ENCODE results near the gene TBX10. TPM values are rescaled to one million over a fixed set of nuclear protein-coding genes. Genes with fewer than 3 reads are reported as not detected.
"Not testable (repeated sequence)": the region's sequence is repeated elsewhere in the genome, so short reads cannot be mapped to it uniquely, and the experiment has no call there.

Gene TBX10
- total RNA-seq, 2 experiments from 2014 or later: not detected

DNA sequence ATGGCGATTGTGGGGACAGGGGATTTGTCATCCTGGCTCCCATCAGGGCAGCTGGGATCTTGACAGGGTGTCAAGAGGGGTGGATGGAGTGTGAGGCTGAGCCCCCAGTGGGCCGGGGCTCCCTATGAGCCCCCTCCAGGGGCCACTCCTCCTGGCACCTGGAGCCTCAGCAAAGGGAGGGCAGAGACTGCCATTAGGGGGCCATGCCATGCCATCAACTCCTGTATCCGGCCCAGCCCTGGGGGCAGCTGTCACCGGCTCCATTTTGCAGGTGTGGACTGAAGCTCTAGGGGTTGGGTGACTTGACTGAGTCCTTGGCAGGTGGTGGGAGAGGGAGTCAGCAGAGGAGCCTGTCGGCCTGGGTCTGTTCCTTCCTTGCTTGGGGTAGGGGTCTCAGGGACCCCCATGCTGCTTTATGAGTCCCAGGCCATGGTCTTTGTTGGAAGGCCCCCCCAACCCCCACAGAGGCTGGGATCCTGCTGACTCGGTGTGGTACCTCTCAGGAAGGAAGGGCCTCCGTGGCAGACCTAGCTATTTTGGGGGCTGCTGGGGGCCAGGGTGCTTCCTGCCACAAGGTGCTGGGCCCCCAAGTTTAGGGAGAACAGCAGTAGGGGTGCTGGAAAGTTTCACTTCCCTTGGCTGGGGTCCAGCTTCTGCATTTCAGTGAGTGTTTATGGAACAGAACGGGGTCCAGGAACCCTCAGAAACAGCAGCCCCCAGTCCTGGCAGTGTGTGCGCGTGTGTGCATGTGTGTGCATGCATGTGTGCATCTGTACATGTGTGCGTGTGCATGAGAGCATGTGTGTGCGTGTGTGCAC, 9.4 kb upstream of the TBX10 start:
- ChIA-PET POLR2A (interaction anchor here (0.5 to 0.6 kb wide), 2 partner anchors 19 to 138 kb away, joined by 3 read pairs; partner anchors contain the start of gene NUDT8), CTCF (interaction anchor here (1.0 to 2.3 kb wide), 6 partner anchors 10 to 34 kb away, joined by 4 to 17 read pairs (median 4); partner anchors contain the start of gene NUDT8)

DNA sequence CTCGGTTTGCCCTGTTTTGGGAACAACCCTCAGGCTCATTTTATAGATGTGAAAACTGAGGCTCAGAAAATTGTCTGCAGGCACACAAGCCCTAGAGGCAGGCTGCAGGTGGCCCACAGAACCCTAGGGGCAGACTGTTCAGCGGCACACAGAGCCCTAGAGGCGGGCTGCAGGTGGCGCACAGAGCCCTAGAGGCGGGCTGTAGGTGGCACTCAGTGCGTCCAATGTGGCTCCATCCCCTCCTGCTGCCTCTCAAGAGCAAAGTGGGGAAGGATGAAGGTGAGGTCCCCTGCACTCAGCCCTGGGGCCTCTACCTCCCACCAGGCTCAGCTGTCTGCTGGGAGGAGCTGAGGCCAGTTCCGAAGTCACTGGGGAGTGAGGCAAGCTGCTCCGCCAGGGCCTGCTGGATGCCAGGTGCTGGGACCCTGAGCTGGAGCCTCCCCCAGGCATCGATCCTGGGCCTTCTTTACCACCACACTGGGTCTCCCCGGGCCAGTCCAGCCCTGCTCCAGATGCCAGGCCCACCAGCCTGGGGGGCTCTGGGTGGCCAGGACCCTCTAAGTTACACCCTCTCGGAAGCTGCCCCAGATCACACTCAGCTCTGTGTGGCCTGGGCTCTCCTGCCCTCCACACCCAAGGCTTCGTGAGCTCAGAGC, 8.7 kb upstream of the TBX10 start:
- ChIA-PET POLR2A (interaction anchor here (0.5 kb wide), 1 partner anchor 137 kb away, joined by 3 read pairs; no protein-coding TSS in a partner anchor), CTCF (interaction anchor here (1.0 to 2.3 kb wide), 5 partner anchors 10 to 24 kb away, joined by 4 to 17 read pairs (median 5); partner anchors contain the start of gene NUDT8)

GRCh38 chr11:67647471-67647870, 7.9 kb upstream of the TBX10 start:
- CTCF ChIA-PET: interaction anchor here (1.5 to 3.5 kb wide), 4 partner anchors 11 to 25 kb away, joined by 4 to 21 read pairs (median 12); no protein-coding TSS in a partner anchor
- POLR2A ChIA-PET: no interaction called here

- POLR2A ChIA-PET: interaction anchor here (2.1 kb wide), 1 partner anchor 17 kb away, joined by 5 read pairs; the partner anchor contains the start of gene NUDT8
- CTCF ChIA-PET: interaction anchor here (1.6 to 3.5 kb wide), 3 partner anchors 12 to 31 kb away, joined by 3 to 21 read pairs (median 6); no protein-coding TSS in a partner anchor
These were observed 7.2 kb upstream of the TBX10 start for GRCh38 chr11:67646535-67647336.

GRCh38 chr11:67645521-67646461, 6.2 kb upstream of the TBX10 start:
- POLR2A ChIA-PET: interaction anchor here (2.1 kb wide), 1 partner anchor 16 kb away, joined by 5 read pairs; the partner anchor contains the start of gene NUDT8
- CTCF ChIA-PET: interaction anchor here (1.2 to 3.5 kb wide), 4 partner anchors 13 to 74 kb away, joined by 3 to 21 read pairs (median 4); no protein-coding TSS in a partner anchor

GRCh38 chr11:67644472-67645418, 5.2 kb upstream of the TBX10 start:
- ChIA-PET POLR2A (interaction anchor here (2.1 kb wide), 1 partner anchor 15 kb away, joined by 5 read pairs; the partner anchor contains the start of gene NUDT8), CTCF (interaction anchor here (1.2 to 3.5 kb wide), 3 partner anchors 13 to 73 kb away, joined by 3 to 21 read pairs (median 6); no protein-coding TSS in a partner anchor)

DNA sequence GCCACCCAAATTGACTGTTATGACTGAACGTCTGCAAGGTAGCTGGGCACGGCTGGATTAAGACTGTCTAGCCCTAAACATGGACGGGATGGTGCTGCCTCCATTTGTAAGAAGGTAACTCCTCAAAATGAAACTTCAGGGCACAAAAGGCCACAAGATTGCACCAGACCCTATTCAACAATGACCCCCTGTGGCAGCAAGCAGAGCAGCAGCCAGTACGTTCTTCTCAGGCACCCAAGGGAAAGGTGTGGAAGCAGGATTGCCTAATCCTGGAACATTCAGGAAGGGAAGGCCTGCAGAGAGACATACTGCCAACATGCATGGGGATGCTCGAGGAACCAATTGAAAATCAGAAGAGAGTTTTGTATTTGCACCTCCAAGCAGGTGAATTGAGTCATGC, 4.5 kb upstream of the TBX10 start:
- ChIA-PET POLR2A (no interaction called here), CTCF (interaction anchor here (3.5 kb wide), 1 partner anchor 15 kb away, joined by 21 read pairs; no protein-coding TSS in a partner anchor)

GRCh38 chr11:67642173-67643120, 2.9 kb upstream of the TBX10 start:
- ChIA-PET CTCF (interaction anchor here (0.9 kb wide), 1 partner anchor 13 kb away, joined by 4 read pairs; the partner anchor contains the start of gene NUDT8), POLR2A (interaction anchor here (0.6 kb wide), 1 partner anchor 1023 kb away, joined by 4 read pairs; no protein-coding TSS in a partner anchor)

GRCh38 chr11:67641338-67642172, 2.0 kb upstream of the TBX10 start:
- ChIA-PET POLR2A (no interaction called here), CTCF (no interaction called here)

DNA sequence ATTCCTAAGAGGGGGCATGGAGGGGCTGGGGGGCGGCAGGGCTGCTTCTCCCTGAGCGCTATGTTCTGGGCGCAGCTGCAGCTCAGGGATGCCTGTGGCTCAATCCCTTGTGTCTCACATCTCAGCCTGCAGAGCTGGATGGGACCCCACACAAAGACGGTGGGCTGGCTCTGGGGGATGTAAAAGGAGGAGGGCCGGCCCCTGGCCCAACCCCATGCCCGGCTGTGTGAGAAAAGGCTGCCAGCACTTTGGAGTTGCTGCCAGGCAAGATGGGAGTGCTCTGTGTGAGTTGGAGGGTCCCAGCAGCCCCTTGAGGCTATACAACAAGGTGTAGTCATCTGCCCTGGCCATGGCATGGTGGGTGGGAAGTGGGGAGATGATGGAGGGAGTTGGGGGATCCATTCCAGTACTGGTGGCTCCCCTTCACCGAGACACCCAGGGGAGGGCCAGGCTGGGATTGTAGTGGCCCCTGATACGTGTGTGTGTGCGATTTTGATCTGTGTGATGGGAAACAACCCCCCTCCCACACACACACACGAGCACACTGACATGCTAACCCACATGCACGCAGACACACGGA, 1.3 kb upstream of the TBX10 start:
- ChIA-PET POLR2A (no interaction called here), CTCF (interaction anchor here (1.1 kb wide), 1 partner anchor 15 kb away, joined by 3 read pairs; no protein-coding TSS in a partner anchor)

GRCh38 chr11:67640021-67640757, 626 bp upstream of the TBX10 start:
- ChIA-PET POLR2A (no interaction called here), CTCF (interaction anchor here (1.1 to 3.6 kb wide), 2 partner anchors 15 to 19 kb away, joined by 3 to 11 read pairs; no protein-coding TSS in a partner anchor)

- CTCF ChIA-PET: interaction anchor here (1.2 to 3.6 kb wide), 2 partner anchors 10 to 20 kb away, joined by 4 to 11 read pairs; no protein-coding TSS in a partner anchor
- POLR2A ChIA-PET: no interaction called here
These were observed 777 bp downstream of the TBX10 start for GRCh38 chr11:67638535-67639437.

DNA sequence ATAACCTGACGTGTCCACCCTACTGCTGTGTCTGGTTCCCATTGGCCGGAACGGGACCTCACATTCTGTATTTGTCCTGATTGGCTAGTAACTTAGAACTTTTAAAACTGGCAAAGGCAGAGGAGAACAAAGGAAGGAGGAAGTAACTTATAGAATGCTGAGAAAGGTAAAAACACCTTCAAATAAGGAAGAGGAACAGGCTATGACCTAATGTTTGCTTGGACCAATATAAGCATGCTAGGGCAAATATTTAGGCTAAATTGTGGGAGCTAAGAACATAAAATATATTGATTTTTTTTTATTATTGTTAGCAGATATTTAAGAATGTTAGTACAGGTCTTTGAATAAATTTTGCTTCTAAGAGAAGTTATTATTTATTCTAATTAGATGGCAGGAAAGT, 2.1 kb downstream of the TBX10 start:
- CTCF ChIA-PET: interaction anchor here (3.6 kb wide), 1 partner anchor 21 kb away, joined by 11 read pairs; no protein-coding TSS in a partner anchor
- POLR2A ChIA-PET: not testable (repeated sequence)
